ENCODE data around the gene NDUFA13.

DNA sequence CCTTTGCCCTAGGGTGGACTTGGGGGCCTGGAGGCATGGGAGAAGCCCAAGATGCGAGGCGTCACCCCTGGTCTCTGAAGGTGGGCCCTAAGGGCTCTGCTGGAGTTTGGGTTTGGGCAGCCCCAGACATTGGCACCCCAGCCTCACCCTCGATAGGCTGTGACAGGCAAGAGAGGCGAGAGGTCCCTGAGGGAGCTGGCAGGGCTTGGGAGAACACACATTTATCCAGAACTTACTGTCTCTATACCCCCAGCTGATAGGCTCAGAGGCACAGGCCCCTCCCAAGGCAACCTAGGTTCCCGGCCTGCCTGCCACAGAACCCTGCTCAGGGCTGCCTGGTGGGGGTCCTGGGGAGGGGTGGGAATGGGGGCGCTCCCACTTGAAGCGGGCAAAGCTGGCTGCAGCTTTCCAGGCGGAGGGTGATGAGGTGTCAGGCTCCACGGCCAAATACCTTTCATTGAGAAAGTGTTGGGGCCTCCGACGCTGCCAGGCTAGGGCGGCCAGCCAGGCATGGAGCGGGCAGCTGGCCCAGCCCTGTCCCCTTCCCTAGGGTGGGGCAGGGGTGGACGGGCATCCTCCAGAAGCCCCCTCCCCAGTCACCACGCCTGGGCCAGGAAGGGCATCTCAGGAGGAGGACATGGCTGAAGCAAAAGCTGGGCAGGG is 31.8 kb downstream of the NDUFA13 start:
- TF ChIP-seq, protein P1, sequence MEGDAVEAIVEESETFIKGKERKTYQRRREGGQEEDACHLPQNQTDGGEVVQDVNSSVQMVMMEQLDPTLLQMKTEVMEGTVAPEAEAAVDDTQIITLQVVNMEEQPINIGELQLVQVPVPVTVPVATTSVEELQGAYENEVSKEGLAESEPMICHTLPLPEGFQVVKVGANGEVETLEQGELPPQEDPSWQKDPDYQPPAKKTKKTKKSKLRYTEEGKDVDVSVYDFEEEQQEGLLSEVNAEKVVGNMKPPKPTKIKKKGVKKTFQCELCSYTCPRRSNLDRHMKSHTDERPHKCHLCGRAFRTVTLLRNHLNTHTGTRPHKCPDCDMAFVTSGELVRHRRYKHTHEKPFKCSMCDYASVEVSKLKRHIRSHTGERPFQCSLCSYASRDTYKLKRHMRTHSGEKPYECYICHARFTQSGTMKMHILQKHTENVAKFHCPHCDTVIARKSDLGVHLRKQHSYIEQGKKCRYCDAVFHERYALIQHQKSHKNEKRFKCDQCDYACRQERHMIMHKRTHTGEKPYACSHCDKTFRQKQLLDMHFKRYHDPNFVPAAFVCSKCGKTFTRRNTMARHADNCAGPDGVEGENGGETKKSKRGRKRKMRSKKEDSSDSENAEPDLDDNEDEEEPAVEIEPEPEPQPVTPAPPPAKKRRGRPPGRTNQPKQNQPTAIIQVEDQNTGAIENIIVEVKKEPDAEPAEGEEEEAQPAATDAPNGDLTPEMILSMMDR (IDR thresholded peaks at IDR 0.05 in 2 of 3, conservative IDR thresholded peaks at IDR 0.05 in 1 of 3; ENCODE audit: borderline replicate concordance in 1 of 3, insufficient read depth in 1 of 3, low read depth in 2 of 3, low read length in 2 of 3) = no peak
- TF ChIP-seq POLR2A (IDR thresholded peaks at IDR 0.05; ENCODE audit: borderline replicate concordance, extremely low read depth, insufficient read depth, insufficient read length) (no peak), POLR2AphosphoS5 (IDR thresholded peaks at IDR 0.05; ENCODE audit: low read depth, low read length) (no peak), JUND (IDR thresholded peaks at IDR 0.05) (no peak)

All from HCT116 (cell line).